Activated CD8-positive, alpha-beta memory T cell treated with anti-CD3 and anti-CD28 coated beads, Interleukin-2, amount 50 U/mL, for 24 hours (primary cell): ENCODE results near the gene PLXNB1.
A peak's percentile ranks its signal among the peaks of the same experiment; 100 is the strongest.
"Not testable (repeated sequence)": the region's sequence is repeated elsewhere in the genome, so short reads cannot be mapped to it uniquely, and the experiment has no call there.

Experiments
- DNase-seq: peaks from one replicate; pipeline ENCODE4 v3.0.0-alpha.2; 2020; ENCODE audit errors: extremely low read depth

PLXNB1 gene

DNA sequence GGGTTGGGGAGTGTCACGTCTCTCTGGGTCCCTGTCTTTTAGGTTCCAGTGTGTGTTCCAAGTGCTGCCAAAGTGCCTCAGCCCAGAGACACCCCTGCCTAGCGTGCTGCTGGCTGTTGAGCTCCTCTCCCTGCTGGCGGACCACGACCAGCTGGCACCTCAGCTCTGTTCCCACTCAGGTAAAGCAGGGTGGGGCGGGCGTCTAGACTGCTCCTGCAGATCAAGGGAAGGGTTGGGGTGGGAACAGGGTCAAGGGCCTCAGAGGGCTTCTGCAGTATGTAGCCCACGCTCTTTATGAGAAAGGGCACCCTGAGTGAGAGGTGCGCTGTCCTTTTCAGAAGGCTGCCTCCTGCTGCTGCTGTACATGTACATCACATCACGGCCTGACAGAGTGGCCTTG, 33.8 kb upstream of the PLXNB1 start:
- no peak for DNase-seq

DNA sequence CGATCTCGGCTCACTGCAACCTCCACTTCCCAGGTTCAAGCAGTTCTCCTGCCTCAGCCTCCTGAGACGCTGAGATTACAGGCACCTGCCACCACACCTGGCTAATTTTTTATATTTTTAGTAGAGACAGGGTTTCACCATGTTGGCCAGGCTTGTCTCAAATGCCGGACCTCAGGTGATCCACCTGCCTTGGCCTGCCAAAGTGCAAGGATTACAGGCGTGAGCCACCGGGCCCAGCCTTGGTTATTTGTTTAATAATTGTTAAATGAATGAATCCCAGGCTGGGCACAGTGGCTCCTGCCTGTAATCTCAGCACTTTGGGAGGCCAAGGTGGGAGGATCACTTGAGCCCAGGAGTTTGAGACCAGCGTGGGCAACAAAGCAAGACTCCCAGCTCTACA, 31.9 kb upstream of the PLXNB1 start:
- not testable (repeated sequence) for DNase-seq

- DNase-seq, result no peak
These were observed 30.6 kb upstream of the PLXNB1 start for GRCh38 chr3:48460517-48460902.

GRCh38 chr3:48459773-48460516, 30.1 kb upstream of the PLXNB1 start:
- DNase-seq, result no peak

GRCh38 chr3:48459331-48459730, 29.4 kb upstream of the PLXNB1 start:
- DNase-seq, result no peak

- DNase-seq, result no peak
These were observed 26.6 kb upstream of the PLXNB1 start for GRCh38 chr3:48456456-48456855.

- no peak for DNase-seq
These were observed 21.4 kb upstream of the PLXNB1 start for GRCh38 chr3:48451270-48451669.

GRCh38 chr3:48446425-48447193, 16.7 kb upstream of the PLXNB1 start, which contains the start of gene ATRIP:
TSS of gene ATRIP (plus strand) at chr3:48446737. CDS start at chr3:48446846, 109 bp downstream.
- peak; percentile 62 for DNase-seq

GRCh38 chr3:48446043-48446424, 16.1 kb upstream of the PLXNB1 start:
- no peak for DNase-seq

DNA sequence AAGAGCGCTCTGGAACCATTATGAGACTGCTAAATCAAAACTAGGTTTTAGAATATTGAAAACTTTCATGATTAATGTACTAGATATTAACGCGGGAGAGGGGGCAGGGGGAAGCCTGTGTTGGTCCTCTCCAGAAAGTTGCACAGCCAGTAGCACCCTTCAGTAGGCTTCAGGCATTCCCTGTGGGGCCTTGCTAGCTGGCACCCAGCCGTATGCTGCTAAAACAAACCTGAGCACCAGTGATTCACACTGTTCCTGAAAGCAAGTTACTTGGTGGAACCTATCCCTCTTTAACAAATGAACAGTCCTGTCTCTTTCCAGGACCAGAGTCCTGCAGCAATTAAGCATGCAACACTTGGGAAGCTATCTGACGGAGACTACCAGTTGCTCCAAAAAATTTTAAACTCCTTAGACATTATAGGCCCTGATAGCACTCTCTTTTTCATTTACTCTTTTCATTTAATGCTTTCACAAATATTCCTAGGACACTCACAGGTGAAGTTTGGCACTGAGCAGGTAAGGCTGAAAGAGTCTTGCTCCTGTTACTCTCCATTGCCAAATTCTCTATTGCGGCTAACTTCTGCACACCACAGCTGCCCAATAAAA, 15.5 kb upstream of the PLXNB1 start:
- no peak for DNase-seq

- DNase-seq, result no peak
These were observed 12.1 kb upstream of the PLXNB1 start for GRCh38 chr3:48441940-48442339.

DNA sequence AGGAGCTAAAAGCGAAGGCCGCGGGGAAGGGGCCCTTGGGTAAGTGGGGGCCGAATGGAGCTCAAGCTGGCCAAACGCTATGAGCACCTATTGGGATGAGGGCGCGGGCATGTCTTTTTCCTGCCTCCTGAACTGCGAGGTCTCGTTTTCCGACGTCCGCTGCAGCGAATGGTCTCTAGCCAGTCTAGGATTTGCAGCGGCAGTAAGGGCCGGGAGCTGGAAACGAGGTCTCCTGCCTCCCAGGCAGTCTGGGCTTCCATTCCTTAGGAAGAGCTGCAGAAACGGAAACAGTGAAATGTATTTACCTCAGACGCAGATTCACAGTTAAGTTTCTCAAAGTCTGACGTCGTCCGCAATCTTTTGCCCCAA, 10.7 kb upstream of the PLXNB1 start:
- no peak for DNase-seq

GRCh38 chr3:48439820-48440589, 10.1 kb upstream of the PLXNB1 start, which contains the start of the genes CCDC51 and TMA7:
TSS of gene CCDC51 (minus strand) at chr3:48440119. CDS start at chr3:48435128, 4,991 bp downstream.
TSS of gene TMA7 (plus strand) at chr3:48440257. CDS start at chr3:48440297, 40 bp downstream.
- peak; percentile 99 for DNase-seq

DNA sequence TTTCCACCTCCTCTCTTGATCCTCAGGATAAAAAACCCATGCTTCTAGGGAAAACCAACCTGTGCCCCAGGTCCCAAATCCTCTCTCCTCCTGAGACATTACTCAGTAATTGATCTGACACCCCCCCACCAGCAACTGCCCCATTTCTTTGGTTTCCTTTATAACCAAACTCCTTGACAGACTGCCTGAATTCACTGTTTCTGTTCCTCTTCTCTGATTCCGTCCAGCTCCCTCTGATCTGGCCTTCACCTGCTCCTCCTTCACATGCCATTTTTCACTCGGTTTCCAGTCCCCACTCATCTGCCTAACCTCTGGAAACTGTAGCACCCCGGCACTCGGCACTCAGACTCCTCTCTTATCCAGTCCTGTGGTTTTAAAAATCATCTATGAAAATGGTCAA, 7.9 kb upstream of the PLXNB1 start:
- DNase-seq, result no peak

GRCh38 chr3:48436855-48437254, 7.0 kb upstream of the PLXNB1 start:
- no peak for DNase-seq

DNA sequence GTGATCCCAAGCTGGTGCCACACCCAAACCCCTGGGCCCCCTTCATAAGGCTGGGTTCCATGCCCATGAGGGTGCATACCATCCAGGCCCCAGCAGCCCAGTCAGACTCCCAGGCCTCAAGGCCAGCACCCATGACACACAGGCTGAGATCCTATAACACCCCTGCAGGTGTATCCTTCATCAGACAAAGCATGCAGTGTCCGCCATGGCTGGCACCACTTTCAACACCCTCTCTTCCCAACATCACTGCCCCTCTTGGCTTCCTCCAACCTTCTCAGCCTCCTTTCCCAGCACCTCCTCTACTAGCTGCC, 6.5 kb upstream of the PLXNB1 start:
- no peak for DNase-seq

- DNase-seq, result peak; percentile 68
These were observed 6.0 kb upstream of the PLXNB1 start for GRCh38 chr3:48435774-48436476.

DNA sequence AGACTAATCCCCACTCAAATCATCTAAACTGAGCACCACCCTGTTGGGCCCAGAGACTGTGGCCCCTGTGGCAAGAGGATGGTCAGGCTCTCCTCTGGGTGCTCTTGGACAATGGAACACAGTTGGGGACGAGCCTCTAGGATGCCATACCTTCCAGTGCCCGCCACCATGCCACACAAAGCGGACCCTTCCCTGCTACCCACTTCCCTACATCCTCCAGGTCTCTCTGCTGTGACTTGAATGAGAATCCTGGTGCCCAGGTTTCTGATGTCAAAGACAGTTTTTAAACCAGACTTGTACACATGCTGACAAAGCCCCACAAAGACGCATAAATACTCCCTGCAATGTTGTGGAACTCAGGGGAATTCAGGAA, 5.3 kb upstream of the PLXNB1 start:
- DNase-seq, result no peak

- DNase-seq, result no peak
These were observed 4.8 kb upstream of the PLXNB1 start for GRCh38 chr3:48434591-48435222.

- no peak for DNase-seq
These were observed 3.7 kb upstream of the PLXNB1 start for GRCh38 chr3:48433472-48434118.
